Measurements from ENCODE around the gene HSF2BP.
"Not testable (repeated sequence)": the region's sequence is repeated elsewhere in the genome, so short reads cannot be mapped to it uniquely, and the experiment has no call there.

DNA sequence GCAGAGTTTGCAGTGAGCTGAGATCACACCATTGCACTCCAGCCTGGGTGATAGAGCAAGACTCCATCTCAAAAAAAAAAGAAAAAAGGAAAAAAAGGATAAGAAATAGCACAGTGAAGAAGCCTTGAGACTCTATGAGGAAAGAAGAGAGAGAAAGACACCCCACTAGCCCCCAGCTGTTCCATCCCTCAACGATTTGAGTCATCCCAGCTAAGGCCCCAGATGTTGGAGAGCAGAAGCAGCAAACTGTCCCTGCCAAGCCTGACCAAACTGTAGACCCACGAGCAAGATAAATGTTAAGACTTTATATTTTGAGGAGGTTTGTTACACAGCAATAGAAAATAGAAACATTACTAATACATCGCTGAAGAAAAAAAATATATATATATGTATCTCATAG is 42.4 kb downstream of the HSF2BP start:
- TF ChIP-seq, protein P1, sequence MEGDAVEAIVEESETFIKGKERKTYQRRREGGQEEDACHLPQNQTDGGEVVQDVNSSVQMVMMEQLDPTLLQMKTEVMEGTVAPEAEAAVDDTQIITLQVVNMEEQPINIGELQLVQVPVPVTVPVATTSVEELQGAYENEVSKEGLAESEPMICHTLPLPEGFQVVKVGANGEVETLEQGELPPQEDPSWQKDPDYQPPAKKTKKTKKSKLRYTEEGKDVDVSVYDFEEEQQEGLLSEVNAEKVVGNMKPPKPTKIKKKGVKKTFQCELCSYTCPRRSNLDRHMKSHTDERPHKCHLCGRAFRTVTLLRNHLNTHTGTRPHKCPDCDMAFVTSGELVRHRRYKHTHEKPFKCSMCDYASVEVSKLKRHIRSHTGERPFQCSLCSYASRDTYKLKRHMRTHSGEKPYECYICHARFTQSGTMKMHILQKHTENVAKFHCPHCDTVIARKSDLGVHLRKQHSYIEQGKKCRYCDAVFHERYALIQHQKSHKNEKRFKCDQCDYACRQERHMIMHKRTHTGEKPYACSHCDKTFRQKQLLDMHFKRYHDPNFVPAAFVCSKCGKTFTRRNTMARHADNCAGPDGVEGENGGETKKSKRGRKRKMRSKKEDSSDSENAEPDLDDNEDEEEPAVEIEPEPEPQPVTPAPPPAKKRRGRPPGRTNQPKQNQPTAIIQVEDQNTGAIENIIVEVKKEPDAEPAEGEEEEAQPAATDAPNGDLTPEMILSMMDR (IDR thresholded peaks at IDR 0.05) = not testable (repeated sequence)
- TF ChIP-seq POLR2A (IDR thresholded peaks at IDR 0.05) = not testable (repeated sequence)
